Endodermal cell (in vitro differentiated cells): ENCODE results near the gene TMEM26. TPM values are rescaled to one million over a fixed set of nuclear protein-coding genes. Genes with fewer than 3 reads are reported as not detected.

ENCODE experiments used
- DNase-seq: peaks from one replicate; pipeline ENCODE4 v3.0.0-alpha.2; 2017
- H3K27ac ChIP-seq: 2 replicates; pipeline ENCODE4 v1.5.1; 2013; ENCODE audit warnings: mild to moderate bottlenecking, low read depth, low read length, moderate library complexity
- H3K27me3 ChIP-seq: 2 replicates; pipeline ENCODE4 v1.6.1; 2013; ENCODE audit warnings: mild to moderate bottlenecking, low read length, moderate library complexity; ENCODE audit not compliant: insufficient read depth, control insufficient read depth, poor library complexity, severe bottlenecking
- H3K36me3 ChIP-seq: 2 replicates; pipeline ENCODE4 v1.7.0; 2013; ENCODE audit warnings: mild to moderate bottlenecking, low read length, moderate library complexity; ENCODE audit not compliant: control insufficient read depth, insufficient read depth
- H3K4me1 ChIP-seq: one replicate; pipeline ENCODE4 v1.7.0; 2013; ENCODE audit warnings: low read length; ENCODE audit not compliant: control insufficient read depth, insufficient read depth
- H3K4me3 ChIP-seq: 2 replicates; pipeline ENCODE4 v1.5.1; 2013; ENCODE audit warnings: mild to moderate bottlenecking, low read length, moderate library complexity
- H3K9ac ChIP-seq: 2 replicates; pipeline ENCODE4 v1.6.1; 2013; ENCODE audit warnings: mild to moderate bottlenecking, low read length, moderate library complexity; ENCODE audit not compliant: poor library complexity, severe bottlenecking; ENCODE audit errors: extremely low read depth
- H3K9me3 ChIP-seq: 2 replicates; pipeline ENCODE4 v1.6.1; 2013; ENCODE audit warnings: mild to moderate bottlenecking, low read length, moderate library complexity; ENCODE audit not compliant: control insufficient read depth
- H3K27ac Mint-ChIP-seq: 2 replicates; pipeline ENCODE4 v1.8.0; 2020; ENCODE audit warnings: mixed read lengths
- H3K27me3 Mint-ChIP-seq: 2 replicates; pipeline ENCODE4 v1.8.0; 2021; ENCODE audit warnings: mild to moderate bottlenecking, mixed read lengths; ENCODE audit not compliant: insufficient read depth
- H3K36me3 Mint-ChIP-seq: 2 replicates; pipeline ENCODE4 v1.8.0; 2020; ENCODE audit warnings: low read depth, mixed read lengths
- H3K4me1 Mint-ChIP-seq: 2 replicates; pipeline ENCODE4 v1.8.0; 2020; ENCODE audit warnings: mixed read lengths
- H3K4me3 Mint-ChIP-seq: 2 replicates; pipeline ENCODE4 v1.8.0; 2020; ENCODE audit warnings: mild to moderate bottlenecking, moderate library complexity, mixed read lengths
- H3K9me3 Mint-ChIP-seq: 2 replicates; pipeline ENCODE4 v1.8.0; 2020; ENCODE audit warnings: mild to moderate bottlenecking, mixed read lengths
- CTCF ChIP-seq: fragments of 200-600 bp; sonication (generic); conservative IDR thresholded peaks from 2 replicates; pipeline ENCODE4 v1.5.0; 2021; ENCODE audit warnings: antibody characterized with exemption, mild to moderate bottlenecking
- WGBS, 2 experiments: methylation state at CpG; one replicate each; pipeline versions ENCODE4 v1.1.5 to v1.1.7; 2013; ENCODE audit warnings: missing lambda C conversion rate in 2 of 2, mixed read lengths in 1 of 2; ENCODE audit not compliant: insufficient coverage in 1 of 2, insufficient read length in 1 of 2; 5-methylcytosine and 5-hydroxymethylcytosine counted together
- total RNA-seq, 2 donors: library from RNA; stranded (reverse); fragmentation: NEBNext Ultra II Directional in 1 of 2; extraction: Animal tissue kit (Norgen Biotek cat#: 25700) in 1 of 2; gene quantifications; 2 replicates in 1 of 2; 3 replicates in 1 of 2; pipeline ENCODE4 v1.2.1, GENCODE V29; 2021

TMEM26 gene
- total RNA-seq, 2 donors from 2014 or later, result 0.13 TPM

DNA sequence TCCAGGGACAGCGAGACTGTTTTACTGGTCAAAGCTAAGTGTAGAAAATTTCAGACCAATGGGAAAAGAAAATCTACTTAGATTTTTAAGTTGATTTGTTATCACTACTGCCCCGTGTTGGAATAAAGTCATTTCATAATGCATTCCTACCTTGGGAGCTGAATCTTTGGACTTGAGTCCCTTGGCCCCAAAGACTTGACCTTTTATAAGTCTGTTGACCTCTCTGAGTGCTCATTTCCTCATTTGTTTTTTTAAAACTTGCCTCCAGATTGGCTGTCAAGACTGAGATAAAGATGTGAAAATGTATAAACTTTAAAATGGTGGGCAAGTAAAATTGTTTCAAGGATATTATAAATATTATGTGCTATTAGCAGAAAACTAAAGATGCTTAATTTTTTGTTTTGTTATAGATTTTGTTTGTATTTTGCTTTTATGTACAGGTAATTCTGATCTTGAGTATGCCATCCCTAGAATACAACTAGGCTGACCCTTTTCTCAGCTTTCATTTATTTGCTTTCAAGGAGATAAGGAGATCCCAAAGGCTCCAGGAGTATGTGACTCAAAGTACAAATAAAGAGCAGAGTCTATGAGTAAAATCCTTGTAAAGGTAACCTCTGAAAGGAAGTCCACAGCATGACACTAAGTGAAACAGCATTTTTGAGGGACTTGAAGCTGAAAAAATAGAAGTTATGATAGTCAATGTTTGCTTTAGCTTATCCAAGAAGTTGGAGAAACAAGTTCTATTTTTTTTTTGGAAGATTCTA, 54.6 kb downstream of the TMEM26 start:
- no peak overlapping the region for H3K27ac ChIP-seq
- no peaks in the 10 kb centered on the region for H3K27me3 ChIP-seq
- H3K9me3 Mint-ChIP-seq, result no peaks in the 10 kb centered on the region

GRCh38 chr10:61397175-61397986, 55.8 kb downstream of the TMEM26 start:
- Histone ChIP-seq H3K4me1 (no peaks in the 10 kb centered on the region), H3K27me3 (no peaks in the 10 kb centered on the region), H3K27ac (no peak overlapping the region), H3K9me3 (no peaks in the 10 kb centered on the region), H3K36me3 (no peaks in the 10 kb centered on the region), H3K4me3 (no peak overlapping the region), H3K9ac (no peak overlapping the region)
- no peaks in the 10 kb centered on the region for H3K4me1 Mint-ChIP-seq
- no peaks in the 10 kb centered on the region for H3K9me3 Mint-ChIP-seq
- no peak for DNase-seq
- no peak for TF ChIP-seq CTCF
- no peak overlapping the region for H3K4me3 Mint-ChIP-seq
- no peaks in the 10 kb centered on the region for H3K27me3 Mint-ChIP-seq
- no peaks in the 10 kb centered on the region for H3K36me3 Mint-ChIP-seq
- H3K27ac Mint-ChIP-seq, result no peak overlapping the region
- 92 to 100% methylated on average over 4 to 7 of the region's 7 CpGs for whole genome bisulfite sequencing, 2 experiments

More for the DNA sequence above, 54.6 kb downstream of the TMEM26 start:
- Mint-ChIP-seq H3K27ac (no peak overlapping the region), H3K27me3 (no peaks in the 10 kb centered on the region), H3K4me1 (no peaks in the 10 kb centered on the region), H3K36me3 (no peaks in the 10 kb centered on the region), H3K4me3 (no peak overlapping the region)
- DNase-seq, result no peak
- Histone ChIP-seq H3K9ac (no peak overlapping the region), H3K9me3 (no peaks in the 10 kb centered on the region), H3K4me1 (no peaks in the 10 kb centered on the region), H3K36me3 (no peaks in the 10 kb centered on the region), H3K4me3 (no peak overlapping the region)
- 83 to 92% methylated on average over 1 to 2 of the region's 2 CpGs for WGBS, 2 experiments
- TF ChIP-seq CTCF, result no peak

DNA sequence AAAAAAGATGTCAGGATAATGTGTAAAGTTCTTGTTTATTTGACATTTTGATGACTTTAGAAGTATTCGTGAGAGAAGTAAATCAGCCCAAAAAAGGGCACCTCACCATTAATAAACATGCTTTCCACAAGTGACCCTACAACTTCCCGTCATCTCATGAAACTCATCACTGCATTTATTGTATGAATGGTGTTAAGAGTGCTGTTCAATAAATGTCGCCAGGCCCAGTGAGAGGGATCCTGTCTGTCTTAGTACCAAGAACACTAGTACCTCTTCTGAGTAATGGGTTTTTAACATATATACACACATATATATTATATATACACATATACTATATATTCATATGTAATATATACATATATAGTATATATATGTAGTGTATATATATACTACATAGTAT, 61.9 kb downstream of the TMEM26 start:
- H3K36me3 ChIP-seq, result no peaks in the 10 kb centered on the region
- no peaks in the 10 kb centered on the region for H3K9me3 ChIP-seq
- Mint-ChIP-seq H3K4me1 (no peaks in the 10 kb centered on the region), H3K36me3 (no peaks in the 10 kb centered on the region), H3K27ac (no peak overlapping the region), H3K9me3 (no peaks in the 10 kb centered on the region), H3K27me3 (no peaks in the 10 kb centered on the region), H3K4me3 (no peak overlapping the region)
- no peak overlapping the region for H3K27ac ChIP-seq
- no peak overlapping the region for H3K4me3 ChIP-seq
- no peak overlapping the region for H3K9ac ChIP-seq
- no peak for DNase-seq
- H3K27me3 ChIP-seq, result no peaks in the 10 kb centered on the region
- H3K4me1 ChIP-seq, result no peaks in the 10 kb centered on the region
- no peak for TF ChIP-seq CTCF
- WGBS, 2 experiments, result 100% methylated on average over 1 of the region's 3 CpGs; no CpG with 5 or more reads in 1 of the 2 experiments
